Naive thymus-derived CD4-positive, alpha-beta T cell (primary cell): ENCODE measurements around the gene LRRN4CL. TPM values are rescaled to one million over a fixed set of nuclear protein-coding genes. Genes with fewer than 3 reads are reported as not detected.
"Not testable (repeated sequence)": the region's sequence is repeated elsewhere in the genome, so short reads cannot be mapped to it uniquely, and the experiment has no call there.

Experiments
- ATAC-seq: fragments of 150-1000 bp; cut with Tn5 transposase; 2 replicates; pipeline ENCODE4 v1.10.0; 2021; ENCODE audit warnings: mild to moderate bottlenecking, moderate library complexity
- CTCF ChIA-PET: fragments of 350-600 bp; sonication (Branson Sonifier 250); formaldehyde crosslinking; loops from one replicate; lab custom pipeline; 2021; ENCODE audit warnings: antibody characterized with exemption; lab: Charles Lee
- POLR2A ChIA-PET: fragments of 350-600 bp; sonication (Branson Sonifier 250); formaldehyde crosslinking; loops from one replicate; lab custom pipeline; 2021; ENCODE audit warnings: antibody characterized with exemption, inconsistent platforms; lab: Charles Lee
- DNase-seq, 9 donors: peaks; one replicate each; pipeline versions ENCODE4 v3.0.0 to v3.0.0-alpha.2; 2020 to 2022; ENCODE audit warnings: mixed read lengths in 1 of 9
- H3K27ac ChIP-seq: one replicate; pipeline ENCODE4 v1.7.0; 2013; ENCODE audit warnings: mild to moderate bottlenecking, low read depth, low read length, moderate library complexity
- H3K27me3 ChIP-seq, 2 donors: one replicate each; pipeline ENCODE4 v1.7.0; 2013; ENCODE audit warnings: low read length in 2 of 2, mild to moderate bottlenecking in 2 of 2, moderate library complexity in 2 of 2; ENCODE audit not compliant: control insufficient read depth in 2 of 2, insufficient read depth in 2 of 2
- H3K36me3 ChIP-seq, 3 experiments: 1 replicate in 2 of 3; 2 replicates in 1 of 3; pipeline ENCODE4 v1.7.0; 2013; ENCODE audit warnings: low read length in 3 of 3, mild to moderate bottlenecking in 3 of 3, moderate library complexity in 1 of 3; ENCODE audit not compliant: insufficient read depth in 3 of 3, control insufficient read depth in 2 of 3
- H3K4me1 ChIP-seq, 2 donors: one replicate each; pipeline ENCODE4 v1.7.0; 2013; ENCODE audit warnings: low read length in 2 of 2, mild to moderate bottlenecking in 2 of 2, moderate library complexity in 1 of 2; ENCODE audit not compliant: control insufficient read depth in 2 of 2, insufficient read depth in 2 of 2
- H3K4me3 ChIP-seq: 2 replicates; pipeline ENCODE4 v1.7.0; 2013; ENCODE audit warnings: mild to moderate bottlenecking, low read length
- H3K9me3 ChIP-seq, 3 experiments: 1 replicate in 2 of 3; 2 replicates in 1 of 3; pipeline ENCODE4 v1.7.0; 2013; ENCODE audit warnings: low read length in 3 of 3; ENCODE audit not compliant: control insufficient read depth in 2 of 3
- H3K27ac Mint-ChIP-seq, 9 donors: one replicate each; pipeline ENCODE4 v1.8.0; 2020 to 2022; ENCODE audit warnings: mixed read lengths in 9 of 9, mild to moderate bottlenecking in 8 of 9, moderate library complexity in 5 of 9, inconsistent platforms in 2 of 9
- H3K27me3 Mint-ChIP-seq, 5 donors: one replicate each; pipeline ENCODE4 v1.8.0; 2021 to 2022; ENCODE audit warnings: mixed read lengths in 5 of 5, mild to moderate bottlenecking in 1 of 5
- H3K36me3 Mint-ChIP-seq, 5 donors: one replicate each; pipeline ENCODE4 v1.8.0; 2020 to 2022; ENCODE audit warnings: mixed read lengths in 5 of 5, mild to moderate bottlenecking in 3 of 5, inconsistent platforms in 1 of 5
- H3K4me1 Mint-ChIP-seq, 7 donors: one replicate each; pipeline ENCODE4 v1.8.0; 2020 to 2022; ENCODE audit warnings: mixed read lengths in 7 of 7, mild to moderate bottlenecking in 3 of 7, inconsistent platforms in 1 of 7
- H3K4me3 Mint-ChIP-seq, 10 donors: one replicate each; pipeline ENCODE4 v1.8.0; 2020 to 2022; ENCODE audit warnings: mild to moderate bottlenecking in 10 of 10, mixed read lengths in 10 of 10, moderate library complexity in 6 of 10, inconsistent platforms in 2 of 10
- H3K9me3 Mint-ChIP-seq, 11 donors: one replicate each; pipeline ENCODE4 v1.8.0; 2020 to 2022; ENCODE audit warnings: mixed read lengths in 11 of 11, mild to moderate bottlenecking in 4 of 11, inconsistent platforms in 1 of 11, moderate library complexity in 1 of 11
- intact Hi-C, 2 donors: fragments of 100-400 bp; cut with micrococcal nuclease; formaldehyde crosslinking; loops; one replicate each; pipeline ENCODE4 v1.15.1; 2023
- polyA plus RNA-seq, 2 donors: library from polyadenylated mRNA; unstranded; fragments of 300-500 nt; fragmentation: Illumina TruSeq; gene quantifications; one replicate each; pipeline ENCODE4 v1.2.3, GENCODE V29; 2021
- total RNA-seq, 6 experiments: library from RNA in 5 of 6; stranded (reverse) in 5 of 6; gene quantifications; 1 replicate in 5 of 6; 2 replicates in 1 of 6; pipeline ENCODE4 v1.2.3 and lab custom pipeline; 2021 to 2026

The LRRN4CL gene
- total and polyA plus RNA-seq, 7 experiments from 2014 or later = 0.12 to 0.38 (median 0.24) TPM; not detected in 4

- intact Hi-C loops = loop anchor here (1.0 to 5.0 kb wide), 3 partner anchors 55 to 966 kb away; partner anchors contain the start of genes ATL3 (in 1 of the 2), EML3 (in 1 of the 2) and POLR2G (in 1 of the 2)
Observed at GRCh38 chr11:62705880-62706849, 16.8 kb upstream of the LRRN4CL start.

GRCh38 chr11:62705413-62705812 is 16.1 kb upstream of the LRRN4CL start:
- H3K4me3 Mint-ChIP-seq = peak overlapping the region; percentile 83 to 97 (median 90)
- Histone ChIP-seq H3K27ac (peak overlapping the region; percentile 73), H3K9me3 (no peaks in the 10 kb centered on the region), H3K4me1 (peaks cover 38 to 44% of the 10 kb centered on the region in 2 donors), H3K27me3 (no peaks in the 10 kb centered on the region), H3K36me3 (peaks cover 0 to 6% (median 0%) of the 10 kb centered on the region in 3 experiments), H3K4me3 (peak overlapping the region; percentile 74)
- peaks cover 0 to 20% (median 5%) of the 10 kb centered on the region in 5 donors for H3K36me3 Mint-ChIP-seq
- peak overlapping the region; percentile 69 to 90 (median 87) for H3K27ac Mint-ChIP-seq
- no peak for DNase-seq
- no peaks in the 10 kb centered on the region for H3K27me3 Mint-ChIP-seq
- ChIA-PET CTCF (interaction anchor here (0.7 to 2.5 kb wide), 4 partner anchors 24 to 114 kb away, joined by 3 to 10 read pairs (median 4); partner anchors contain the start of gene TUT1), POLR2A (interaction anchor here (0.5 to 13.6 kb wide), 17 partner anchors 9 to 150 kb away, joined by 3 to 347 read pairs (median 8); partner anchors contain the start of genes C11orf98, CSKMT, EEF1G and HNRNPUL2)
- intact Hi-C loops = loop anchor here in 1 of 2 donors (5.0 kb wide), 1 partner anchor 967 kb away; the partner anchor contains the start of gene ATL3
- no peak for ATAC-seq
- H3K9me3 Mint-ChIP-seq = peaks cover 0 to 4% (median 0%) of the 10 kb centered on the region in 11 donors
- peaks cover 17 to 49% (median 43%) of the 10 kb centered on the region in 7 donors for H3K4me1 Mint-ChIP-seq

More at GRCh38 chr11:62705880-62706849, 16.8 kb upstream of the LRRN4CL start:
- Mint-ChIP-seq H3K36me3 (peaks cover 0 to 23% (median 5%) of the 10 kb centered on the region in 5 donors), H3K4me3 (peak overlapping the region; percentile 83 to 97 (median 90)), H3K4me1 (peaks cover 17 to 49% (median 44%) of the 10 kb centered on the region in 7 donors), H3K27ac (peak overlapping the region; percentile 69 to 92 (median 87)), H3K9me3 (peaks cover 0 to 4% (median 0%) of the 10 kb centered on the region in 11 donors), H3K27me3 (no peaks in the 10 kb centered on the region)
- H3K36me3 ChIP-seq = peaks cover 0 to 2% (median 0%) of the 10 kb centered on the region in 3 experiments
- H3K27ac ChIP-seq = peak overlapping the region; percentile 73
- POLR2A ChIA-PET = interaction anchor here (0.6 to 13.6 kb wide), 21 partner anchors 10 to 151 kb away, joined by 3 to 347 read pairs (median 9); partner anchors contain the start of genes C11orf98, CSKMT, EEF1G and EML3
- H3K27me3 ChIP-seq = no peaks in the 10 kb centered on the region
- peak; percentile 79 for ATAC-seq
- H3K4me1 ChIP-seq = peaks cover 41 to 46% of the 10 kb centered on the region in 2 donors
- no peaks in the 10 kb centered on the region for H3K9me3 ChIP-seq
- DNase-seq = peak; percentile 86 to 96 (median 90)
- CTCF ChIA-PET = interaction anchor here (0.7 to 2.5 kb wide), 4 partner anchors 25 to 114 kb away, joined by 3 to 10 read pairs (median 4); partner anchors contain the start of gene TUT1
- peak overlapping the region; percentile 74 for H3K4me3 ChIP-seq

- H3K27ac Mint-ChIP-seq, H3K4me3 ChIP-seq: not testable (repeated sequence)
- POLR2A ChIA-PET = interaction anchor here (0.6 to 13.6 kb wide), 11 partner anchors 11 to 302 kb away, joined by 3 to 347 read pairs (median 4); partner anchors contain the start of genes C11orf98, CSKMT, HNRNPUL2 and TTC9C
Observed at GRCh38 chr11:62703921-62704320, 14.6 kb upstream of the LRRN4CL start.

GRCh38 chr11:62702246-62702645 is 12.9 kb upstream of the LRRN4CL start:
- peaks cover 17 to 19% of the 10 kb centered on the region in 2 donors for H3K4me1 ChIP-seq
- ATAC-seq = peak; percentile 21
- Mint-ChIP-seq H3K4me3 (no peak overlapping the region), H3K4me1 (peaks cover 9 to 20% (median 17%) of the 10 kb centered on the region in 7 donors), H3K36me3 (peaks cover 0 to 16% (median 5%) of the 10 kb centered on the region in 5 donors), H3K27ac (peak overlapping the region in 1 of 9 donors; percentile 41), H3K27me3 (no peaks in the 10 kb centered on the region), H3K9me3 (no peaks in the 10 kb centered on the region)
- no peak for DNase-seq
- intact Hi-C loops = no loop called here
- H3K27me3 ChIP-seq = no peaks in the 10 kb centered on the region
- no peak overlapping the region for H3K4me3 ChIP-seq
- ChIA-PET POLR2A (interaction anchor here (1.1 to 8.8 kb wide), 7 partner anchors 15 to 152 kb away, joined by 3 to 81 read pairs (median 5); partner anchors contain the start of genes C11orf98, CSKMT, HNRNPUL2 and INTS5), CTCF (no interaction called here)
- H3K36me3 ChIP-seq = peaks cover 0 to 6% (median 0%) of the 10 kb centered on the region in 3 experiments
- H3K9me3 ChIP-seq = no peaks in the 10 kb centered on the region
- no peak overlapping the region for H3K27ac ChIP-seq

More at GRCh38 chr11:62703921-62704320, 14.6 kb upstream of the LRRN4CL start:
- H3K9me3 ChIP-seq, H3K4me3 Mint-ChIP-seq, H3K27me3 Mint-ChIP-seq, H3K27me3 ChIP-seq, ATAC-seq, intact Hi-C loops, DNase-seq, H3K36me3 ChIP-seq, H3K27ac ChIP-seq, H3K9me3 Mint-ChIP-seq, CTCF ChIA-PET: not testable (repeated sequence)
- Mint-ChIP-seq H3K36me3 (peaks cover 0 to 13% (median 5%) of the 10 kb centered on the region in 5 donors), H3K4me1 (peaks cover 13 to 36% (median 31%) of the 10 kb centered on the region in 7 donors)
- H3K4me1 ChIP-seq = peaks cover 29 to 36% of the 10 kb centered on the region in 2 donors

GRCh38 chr11:62694455-62695167 is 5.3 kb upstream of the LRRN4CL start:
- CTCF ChIA-PET = interaction anchor here (0.7 to 4.8 kb wide), 14 partner anchors 14 to 274 kb away, joined by 3 to 31 read pairs (median 4); partner anchors contain the start of genes B3GAT3, C11orf98, CSKMT and TUT1
- peak; percentile 50 to 80 (median 70) for DNase-seq
- Histone ChIP-seq H3K27me3 (no peaks in the 10 kb centered on the region), H3K4me1 (peaks cover 0 to 6% of the 10 kb centered on the region in 2 donors), H3K36me3 (peaks cover 0 to 32% (median 0%) of the 10 kb centered on the region in 3 experiments), H3K4me3 (no peak overlapping the region), H3K27ac (no peak overlapping the region), H3K9me3 (no peaks in the 10 kb centered on the region)
- peak; percentile 93 for ATAC-seq
- H3K4me3 Mint-ChIP-seq = peak overlapping the region in 1 of 10 donors; percentile 14
- H3K4me1 Mint-ChIP-seq = peaks cover 0 to 8% (median 6%) of the 10 kb centered on the region in 7 donors
- H3K36me3 Mint-ChIP-seq = peaks cover 0 to 22% (median 14%) of the 10 kb centered on the region in 5 donors
- POLR2A ChIA-PET = interaction anchor here (0.7 to 5.7 kb wide), 10 partner anchors 11 to 102 kb away, joined by 3 to 26 read pairs (median 4); partner anchors contain the start of genes C11orf98, CSKMT, HNRNPUL2 and INTS5
- H3K27me3 Mint-ChIP-seq = no peaks in the 10 kb centered on the region
- intact Hi-C loops = loop anchor here (1.0 to 5.0 kb wide), 6 partner anchors 13 to 312 kb away; partner anchors contain the start of gene EML3 (in 2 of the 2)
- no peaks in the 10 kb centered on the region for H3K9me3 Mint-ChIP-seq
- H3K27ac Mint-ChIP-seq = peak overlapping the region in 5 of 9 donors; percentile 1 to 78 (median 18)
